ENCODE results near the gene LRRFIP1. TPM values are rescaled to one million over a fixed set of nuclear protein-coding genes. Genes with fewer than 3 reads are reported as not detected.

The LRRFIP1 gene
- total and polyA plus RNA-seq, 10 of the 15 experiments (the other 5 are each of a cell fraction or from before 2014, with no cell fraction given): 36.2 to 120 (median 74.3) TPM

GRCh38 chr2:237738255-237738654 lies 110.9 kb downstream of the LRRFIP1 start:
- FAIRE-seq: no peak
- BruUV-seq (replicated peaks): no TSS peak
- SMC1A ChIA-PET (ENCODE audit: uncharacterized antibody, unreplicated experiment): no interaction called here
- Histone ChIP-seq H3K4me1 (ENCODE audit: control insufficient read depth, insufficient read depth, low read length) (no peaks in the 10 kb centered on the region), H3K4me3 (no peak overlapping the region), H3K79me2 (ENCODE audit: control insufficient read depth, insufficient read depth, low read length) (peaks cover 11% of the 10 kb centered on the region), H3K27ac (ENCODE audit: control insufficient read depth, insufficient read depth) (no peak overlapping the region), H3K9ac (ENCODE audit: control insufficient read depth, insufficient read depth, low read length) (no peak overlapping the region), H4K20me1 (ENCODE audit: control insufficient read depth, insufficient read depth) (peaks cover 3% of the 10 kb centered on the region), H3K9me3 (replicated peaks; ENCODE audit: control insufficient read depth, insufficient read depth, low read length) (no peaks in the 10 kb centered on the region), H3K4me2 (ENCODE audit: control insufficient read depth, insufficient read depth) (no peak overlapping the region), H2AFZ (ENCODE audit: control insufficient read depth, low read depth, low read length) (no peak overlapping the region), H3K36me3 (ENCODE audit: control insufficient read depth in 2 of 2, insufficient read depth in 2 of 2, low read length in 1 of 2) (peaks cover 15% of the 10 kb centered on the region in 2 experiments), H3K27me3 (replicated peaks in 1 of 2; ENCODE audit: control insufficient read depth in 2 of 2, insufficient read depth in 2 of 2, low read length in 1 of 2) (no peaks in the 10 kb centered on the region)
- CTCF ChIA-PET: no interaction called here
- ATAC-seq: no peak
- intact Hi-C loops (cut with micrococcal nuclease; ENCODE audit: unreplicated experiment): no loop called here
- 88% methylated on average over 10 of the region's 10 CpGs for WGBS (ENCODE audit: insufficient coverage, insufficient replicate concordance, low lambda C conversion rate, missing lambda C conversion rate)
- no peak for DNase-seq (ENCODE audit: low read depth, low spot score)
- POLR2A ChIA-PET: no interaction called here
- in situ Hi-C loops (cut with MboI): no loop called here
- RAD21 ChIA-PET (ENCODE audit: unreplicated experiment): no interaction called here
- no peak for TF ChIP-seq NR2C2 (IDR thresholded peaks at IDR 0.05; ENCODE audit: borderline replicate concordance, control insufficient read depth, insufficient read length, low read depth)
- TF ChIP-seq ZZZ3 (IDR thresholded peaks at IDR 0.05; ENCODE audit: control insufficient read depth, insufficient read length, low read depth): no peak
- TF ChIP-seq NFXL1 (IDR thresholded peaks at IDR 0.05; ENCODE audit: borderline replicate concordance): no peak
- TF ChIP-seq ZBTB11 (CRISPR knock-in tag; IDR thresholded peaks at IDR 0.05): no peak
- TF ChIP-seq SRF (IDR thresholded peaks at IDR 0.05; ENCODE audit: low read depth in 2 of 2, low read length in 2 of 2): no peak
- TF ChIP-seq TCF7 (IDR thresholded peaks at IDR 0.05; ENCODE audit: borderline replicate concordance): no peak
- no peak for TF ChIP-seq SMAD1 (IDR thresholded peaks at IDR 0.05; ENCODE audit: low read depth, partially characterized antibody)
- no peak for TF ChIP-seq MXI1 (IDR thresholded peaks at IDR 0.05; ENCODE audit: low read depth, low read length)
- TF ChIP-seq ATF3 (IDR thresholded peaks at IDR 0.05; ENCODE audit: borderline replicate concordance, extremely low read depth, low read depth, low read length): no peak
- TF ChIP-seq RAD21 (IDR thresholded peaks at IDR 0.05; ENCODE audit: insufficient read depth, low read depth, low read length): no peak
- TF ChIP-seq IRF5 (IDR thresholded peaks at IDR 0.05; ENCODE audit: borderline replicate concordance): no peak
- no peak for TF ChIP-seq ZNF384 (IDR thresholded peaks at IDR 0.05; ENCODE audit: borderline replicate concordance, low read depth, low read length)
- no peak for TF ChIP-seq FOXM1 (IDR thresholded peaks at IDR 0.05; ENCODE audit: low read depth, low read length)
- TF ChIP-seq EP300 (IDR thresholded peaks at IDR 0.05; ENCODE audit: borderline replicate concordance in 1 of 2, control insufficient read depth in 1 of 2, low read depth in 2 of 2, low read length in 2 of 2): no peak
- no peak for TF ChIP-seq ZBTB33 (IDR thresholded peaks at IDR 0.05)

Data from GM12878 (cell line).